H9 (cell line): ENCODE results near the gene PIK3C2A. TPM values are rescaled to one million over a fixed set of nuclear protein-coding genes. Genes with fewer than 3 reads are reported as not detected.

Experiments used
- DNase-seq: peaks from one replicate; pipeline ENCODE4 v3.0.0-alpha.2; 2017
- H2AFZ ChIP-seq: one replicate; pipeline ENCODE4 v1.6.1; 2013; ENCODE audit warnings: mild to moderate bottlenecking, low read length, control low read depth, moderate library complexity
- H2AK5ac ChIP-seq: 2 replicates; pipeline ENCODE4 v1.6.1; 2013; ENCODE audit warnings: low read length, control low read depth, mixed read lengths; ENCODE audit not compliant: insufficient read length
- H2BK120ac ChIP-seq: one replicate; pipeline ENCODE4 v1.6.1; 2013; ENCODE audit warnings: low read depth, mild to moderate bottlenecking, low read length, control low read depth, inconsistent platforms; ENCODE audit not compliant: poor library complexity, severe bottlenecking
- H2BK12ac ChIP-seq: 2 replicates; pipeline ENCODE4 v1.6.1; 2013; ENCODE audit warnings: low read length, control low read depth, mixed read lengths, low read depth; ENCODE audit not compliant: insufficient read length
- H2BK15ac ChIP-seq: 2 replicates; pipeline ENCODE4 v1.6.1; 2013; ENCODE audit warnings: low read depth, low read length, control low read depth
- H2BK20ac ChIP-seq: one replicate; pipeline ENCODE4 v1.6.1; 2013; ENCODE audit warnings: low read depth, mild to moderate bottlenecking, low read length, control low read depth, inconsistent platforms; ENCODE audit not compliant: poor library complexity, severe bottlenecking
- H2BK5ac ChIP-seq: 2 replicates; pipeline ENCODE4 v1.6.1; 2013; ENCODE audit warnings: low read length, control low read depth, mixed read lengths; ENCODE audit not compliant: insufficient read length
- H3K14ac ChIP-seq: 2 replicates; pipeline ENCODE4 v1.6.1; 2013; ENCODE audit warnings: low read length, control low read depth; ENCODE audit not compliant: insufficient read depth
- H3K18ac ChIP-seq: 2 replicates; pipeline ENCODE4 v1.6.1; 2013; ENCODE audit warnings: low read depth, mild to moderate bottlenecking, mixed read lengths, low read length, control low read depth; ENCODE audit not compliant: insufficient read length
- H3K23ac ChIP-seq: 2 replicates; pipeline ENCODE4 v1.6.1; 2013; ENCODE audit warnings: low read length, control low read depth, mixed read lengths, low read depth; ENCODE audit not compliant: insufficient read length
- H3K23me2 ChIP-seq: 2 replicates; pipeline ENCODE4 v1.6.1; 2013; ENCODE audit warnings: low read depth, mild to moderate bottlenecking, mixed read lengths, low read length, control low read depth; ENCODE audit not compliant: insufficient read length, poor library complexity, severe bottlenecking
- H3K27ac ChIP-seq: 2 replicates; pipeline ENCODE4 v1.5.1; 2013; ENCODE audit warnings: low read length, control low read depth, mixed read lengths, low read depth; ENCODE audit not compliant: insufficient read length
- H3K27me3 ChIP-seq: 2 replicates; pipeline ENCODE4 v1.6.1; 2013; ENCODE audit warnings: low read length, control low read depth, inconsistent platforms; ENCODE audit not compliant: insufficient read depth
- H3K4ac ChIP-seq: 2 replicates; pipeline ENCODE4 v1.6.1; 2013; ENCODE audit warnings: low read depth, mild to moderate bottlenecking, control low read depth, inconsistent platforms, low read length, moderate library complexity
- H3K4me1 ChIP-seq: 2 replicates; pipeline ENCODE4 v1.6.1; 2013; ENCODE audit warnings: low read length, control low read depth, inconsistent platforms; ENCODE audit not compliant: insufficient read depth
- H3K4me2 ChIP-seq: 2 replicates; pipeline ENCODE4 v1.6.1; 2013; ENCODE audit warnings: low read length, control low read depth, mixed read lengths; ENCODE audit not compliant: insufficient read length, insufficient read depth
- H3K56ac ChIP-seq: 2 replicates; pipeline ENCODE4 v1.6.1; 2013; ENCODE audit warnings: low read depth, mild to moderate bottlenecking, mixed read lengths, low read length, control low read depth; ENCODE audit not compliant: insufficient read length
- H3K79me1 ChIP-seq: 2 replicates; pipeline ENCODE4 v1.6.1; 2013; ENCODE audit warnings: low read depth, mild to moderate bottlenecking, moderate library complexity, low read length, control low read depth, inconsistent platforms; ENCODE audit not compliant: insufficient read depth, poor library complexity, severe bottlenecking
- H3K79me2 ChIP-seq: 2 replicates; pipeline ENCODE4 v1.6.1; 2013; ENCODE audit warnings: low read length, control low read depth, inconsistent platforms; ENCODE audit not compliant: insufficient read depth
- H3K9ac ChIP-seq: 2 replicates; pipeline ENCODE4 v1.6.1; 2013; ENCODE audit warnings: low read length, control low read depth, mixed read lengths; ENCODE audit not compliant: insufficient read length; ENCODE audit errors: extremely low read depth
- H3K9me3 ChIP-seq: one replicate; pipeline ENCODE4 v1.6.1; 2013; ENCODE audit warnings: low read depth, low read length, inconsistent platforms; ENCODE audit not compliant: control insufficient read depth
- H3T11ph ChIP-seq: one replicate; pipeline ENCODE4 v1.6.1; 2013; ENCODE audit warnings: mild to moderate bottlenecking, low read length, control low read depth, inconsistent platforms
- H4K20me1 ChIP-seq: one replicate; pipeline ENCODE4 v1.6.1; 2013; ENCODE audit not compliant: control insufficient read depth, insufficient read length, insufficient read depth
- H4K5ac ChIP-seq: 2 replicates; pipeline ENCODE4 v1.6.1; 2013; ENCODE audit warnings: low read depth, mild to moderate bottlenecking, mixed read lengths, low read length, control low read depth; ENCODE audit not compliant: insufficient read length
- H4K8ac ChIP-seq: replicated peaks from 2 replicates; pipeline ENCODE4 v1.6.1; 2013; ENCODE audit warnings: low read length, control low read depth, mixed read lengths, low read depth; ENCODE audit not compliant: insufficient read length
- H4K91ac ChIP-seq: 2 replicates; pipeline ENCODE4 v1.6.1; 2013; ENCODE audit warnings: low read depth, mild to moderate bottlenecking, moderate library complexity, mixed read lengths, low read length, control low read depth; ENCODE audit not compliant: insufficient read length
- H3K27ac Mint-ChIP-seq, 3 experiments: 2 replicates in 2 of 3; 3 replicates in 1 of 3; pipeline ENCODE4 v1.8.0; 2020 to 2021; ENCODE audit warnings: mixed read lengths in 3 of 3, mild to moderate bottlenecking in 1 of 3, moderate library complexity in 1 of 3
- H3K27me3 Mint-ChIP-seq: 2 replicates; pipeline ENCODE4 v1.8.0; 2021; ENCODE audit warnings: low read depth, mild to moderate bottlenecking, moderate library complexity, mixed read lengths
- H3K36me3 Mint-ChIP-seq, 3 experiments: 2 replicates in 2 of 3; 3 replicates in 1 of 3; pipeline ENCODE4 v1.8.0; 2020 to 2021; ENCODE audit warnings: low read depth in 3 of 3, mixed read lengths in 3 of 3; ENCODE audit not compliant: insufficient read depth in 1 of 3
- H3K4me1 Mint-ChIP-seq, 2 experiments: 2 replicates each; pipeline ENCODE4 v1.8.0; 2020; ENCODE audit warnings: mixed read lengths in 2 of 2
- H3K4me3 Mint-ChIP-seq, 2 experiments: 2 replicates in 1 of 2; 3 replicates in 1 of 2; pipeline ENCODE4 v1.8.0; 2020 to 2021; ENCODE audit warnings: mild to moderate bottlenecking in 2 of 2, mixed read lengths in 2 of 2, moderate library complexity in 1 of 2
- H3K9me3 Mint-ChIP-seq, 2 experiments: 2 replicates in 1 of 2; 3 replicates in 1 of 2; pipeline ENCODE4 v1.8.0; 2020; ENCODE audit warnings: mild to moderate bottlenecking in 2 of 2, mixed read lengths in 2 of 2, moderate library complexity in 1 of 2
- CTCF ChIP-seq: fragments of 200-600 bp; sonication (generic); conservative IDR thresholded peaks from 3 replicates; pipeline ENCODE4 v1.8.0; 2021; ENCODE audit warnings: antibody characterized with exemption, mild to moderate bottlenecking
- WGBS: extraction: QIAGEN DNeasy Blood & Tissue Kit; methylation state at CpG from one replicate; pipeline ENCODE4 v1.1.7; 2013; ENCODE audit warnings: missing lambda C conversion rate, low lambda C conversion rate, mixed read lengths; ENCODE audit not compliant: insufficient read length; ENCODE audit errors: extremely low coverage; 5-methylcytosine and 5-hydroxymethylcytosine counted together
- total RNA-seq: library from RNA; stranded (reverse); gene quantifications from 2 replicates; pipeline ENCODE4 v1.2.1, GENCODE V29; 2021

Gene PIK3C2A
- total RNA-seq, 1 experiment from 2014 or later = 82.6 TPM

- H4K5ac ChIP-seq = no peak overlapping the region
Observed at GRCh38 chr11:17217401-17217800, 9.6 kb upstream of the PIK3C2A start.

More at GRCh38 chr11:17217401-17217800, 9.6 kb upstream of the PIK3C2A start:
- Histone ChIP-seq H4K8ac (no peak overlapping the region), H2AK5ac (no peak overlapping the region), H3K4me2 (no peak overlapping the region), H3T11ph (no peak overlapping the region), H2BK12ac (no peak overlapping the region), H3K23me2 (no peaks in the 10 kb centered on the region), H2BK120ac (no peak overlapping the region), H2BK20ac (no peak overlapping the region), H3K56ac (no peak overlapping the region), H2BK5ac (no peak overlapping the region), H3K23ac (no peak overlapping the region), H4K91ac (no peak overlapping the region), H4K20me1 (no peaks in the 10 kb centered on the region), H3K9ac (no peak overlapping the region), H3K27me3 (no peaks in the 10 kb centered on the region), H3K18ac (no peak overlapping the region), H3K79me1 (no peaks in the 10 kb centered on the region), H2AFZ (no peak overlapping the region), H3K79me2 (no peaks in the 10 kb centered on the region), H3K14ac (no peak overlapping the region), H3K9me3 (no peaks in the 10 kb centered on the region), H3K4me1 (no peaks in the 10 kb centered on the region), H3K27ac (no peak overlapping the region), H2BK15ac (no peak overlapping the region), H3K4ac (no peak overlapping the region)
- TF ChIP-seq CTCF = no peak
- Mint-ChIP-seq H3K27me3 (no peaks in the 10 kb centered on the region), H3K27ac (peak overlapping the region in 2 of 3 experiments; percentile 12; a peak in 2 of 7 replicates), H3K4me1 (peaks cover 0 to 5% of the 10 kb centered on the region in 2 experiments; a peak in 2 of 4 replicates), H3K36me3 (peaks cover 12 to 26% (median 20%) of the 10 kb centered on the region in 3 experiments), H3K4me3 (no peak overlapping the region), H3K9me3 (peaks cover 9 to 11% of the 10 kb centered on the region in 2 experiments; a peak in 4 of 5 replicates)
- DNase-seq = no peak
- no CpG with 5 or more reads among the region's 3 CpGs for WGBS
